ENCODE measurements around the gene EXD1. TPM values are rescaled to one million over a fixed set of nuclear protein-coding genes. Genes with fewer than 3 reads are reported as not detected.

The EXD1 gene
- polyA plus RNA-seq, 1 donor from 2014 or later = not detected

- Histone ChIP-seq H3K27me3 (ENCODE audit: insufficient read depth, low read depth, low read length) (no peaks in the 10 kb centered on the region), H4K20me1 (ENCODE audit: insufficient read depth) (no peaks in the 10 kb centered on the region)
Measured at GRCh38 chr15:41241221-41241964, 10.8 kb upstream of the EXD1 start.

GRCh38 chr15:41238100-41238499 lies 7.5 kb upstream of the EXD1 start:
- H3K79me2 ChIP-seq (replicated peaks; ENCODE audit: insufficient read depth, low read length) = peaks cover 11% of the 10 kb centered on the region
- H3K27me3 ChIP-seq (ENCODE audit: insufficient read depth, low read depth, low read length) = no peaks in the 10 kb centered on the region
- H3K36me3 ChIP-seq (ENCODE audit: insufficient read depth, low read length) = peaks cover 4% of the 10 kb centered on the region
- H3K9ac ChIP-seq (ENCODE audit: low read length) = no peak overlapping the region
- H2AFZ ChIP-seq (ENCODE audit: low read depth, low read length) = no peak overlapping the region
- TF ChIP-seq POLR2AphosphoS5 (IDR thresholded peaks at IDR 0.05) (no peak), MXI1 (conservative IDR thresholded peaks at IDR 0.05; ENCODE audit: poor library complexity, severe bottlenecking) (no peak), EZH2 (IDR thresholded peaks at IDR 0.05; ENCODE audit: borderline replicate concordance, insufficient read depth, low read length, poor library complexity, severe bottlenecking) (no peak), RAD21 (conservative IDR thresholded peaks at IDR 0.05) (no peak), TAF1 (IDR thresholded peaks at IDR 0.05; ENCODE audit: low read depth) (no peak), SMC3 (conservative IDR thresholded peaks at IDR 0.05; ENCODE audit: poor library complexity) (no peak), EP300 (conservative IDR thresholded peaks at IDR 0.05; ENCODE audit: poor library complexity, severe bottlenecking) (no peak)
- TF ChIP-seq, protein P1, sequence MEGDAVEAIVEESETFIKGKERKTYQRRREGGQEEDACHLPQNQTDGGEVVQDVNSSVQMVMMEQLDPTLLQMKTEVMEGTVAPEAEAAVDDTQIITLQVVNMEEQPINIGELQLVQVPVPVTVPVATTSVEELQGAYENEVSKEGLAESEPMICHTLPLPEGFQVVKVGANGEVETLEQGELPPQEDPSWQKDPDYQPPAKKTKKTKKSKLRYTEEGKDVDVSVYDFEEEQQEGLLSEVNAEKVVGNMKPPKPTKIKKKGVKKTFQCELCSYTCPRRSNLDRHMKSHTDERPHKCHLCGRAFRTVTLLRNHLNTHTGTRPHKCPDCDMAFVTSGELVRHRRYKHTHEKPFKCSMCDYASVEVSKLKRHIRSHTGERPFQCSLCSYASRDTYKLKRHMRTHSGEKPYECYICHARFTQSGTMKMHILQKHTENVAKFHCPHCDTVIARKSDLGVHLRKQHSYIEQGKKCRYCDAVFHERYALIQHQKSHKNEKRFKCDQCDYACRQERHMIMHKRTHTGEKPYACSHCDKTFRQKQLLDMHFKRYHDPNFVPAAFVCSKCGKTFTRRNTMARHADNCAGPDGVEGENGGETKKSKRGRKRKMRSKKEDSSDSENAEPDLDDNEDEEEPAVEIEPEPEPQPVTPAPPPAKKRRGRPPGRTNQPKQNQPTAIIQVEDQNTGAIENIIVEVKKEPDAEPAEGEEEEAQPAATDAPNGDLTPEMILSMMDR (IDR thresholded peaks at IDR 0.05; ENCODE audit: poor library complexity, severe bottlenecking) = no peak
- TF ChIP-seq, protein P2, sequence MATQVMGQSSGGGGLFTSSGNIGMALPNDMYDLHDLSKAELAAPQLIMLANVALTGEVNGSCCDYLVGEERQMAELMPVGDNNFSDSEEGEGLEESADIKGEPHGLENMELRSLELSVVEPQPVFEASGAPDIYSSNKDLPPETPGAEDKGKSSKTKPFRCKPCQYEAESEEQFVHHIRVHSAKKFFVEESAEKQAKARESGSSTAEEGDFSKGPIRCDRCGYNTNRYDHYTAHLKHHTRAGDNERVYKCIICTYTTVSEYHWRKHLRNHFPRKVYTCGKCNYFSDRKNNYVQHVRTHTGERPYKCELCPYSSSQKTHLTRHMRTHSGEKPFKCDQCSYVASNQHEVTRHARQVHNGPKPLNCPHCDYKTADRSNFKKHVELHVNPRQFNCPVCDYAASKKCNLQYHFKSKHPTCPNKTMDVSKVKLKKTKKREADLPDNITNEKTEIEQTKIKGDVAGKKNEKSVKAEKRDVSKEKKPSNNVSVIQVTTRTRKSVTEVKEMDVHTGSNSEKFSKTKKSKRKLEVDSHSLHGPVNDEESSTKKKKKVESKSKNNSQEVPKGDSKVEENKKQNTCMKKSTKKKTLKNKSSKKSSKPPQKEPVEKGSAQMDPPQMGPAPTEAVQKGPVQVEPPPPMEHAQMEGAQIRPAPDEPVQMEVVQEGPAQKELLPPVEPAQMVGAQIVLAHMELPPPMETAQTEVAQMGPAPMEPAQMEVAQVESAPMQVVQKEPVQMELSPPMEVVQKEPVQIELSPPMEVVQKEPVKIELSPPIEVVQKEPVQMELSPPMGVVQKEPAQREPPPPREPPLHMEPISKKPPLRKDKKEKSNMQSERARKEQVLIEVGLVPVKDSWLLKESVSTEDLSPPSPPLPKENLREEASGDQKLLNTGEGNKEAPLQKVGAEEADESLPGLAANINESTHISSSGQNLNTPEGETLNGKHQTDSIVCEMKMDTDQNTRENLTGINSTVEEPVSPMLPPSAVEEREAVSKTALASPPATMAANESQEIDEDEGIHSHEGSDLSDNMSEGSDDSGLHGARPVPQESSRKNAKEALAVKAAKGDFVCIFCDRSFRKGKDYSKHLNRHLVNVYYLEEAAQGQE (IDR thresholded peaks at IDR 0.05; ENCODE audit: borderline replicate concordance) = no peak
- H3K9me3 ChIP-seq (ENCODE audit: low read length) = no peaks in the 10 kb centered on the region
- H3F3A ChIP-seq (ENCODE audit: insufficient read depth, low read length, poor library complexity, severe bottlenecking) = no peaks in the 10 kb centered on the region
- H4K20me1 ChIP-seq (ENCODE audit: insufficient read depth) = no peaks in the 10 kb centered on the region
- no peak overlapping the region for H3K27ac ChIP-seq (ENCODE audit: low read length)
- no peak overlapping the region for H3K4me3 ChIP-seq (ENCODE audit: low read length)
- H3K9me2 ChIP-seq (ENCODE audit: insufficient read depth, low read length) = no peaks in the 10 kb centered on the region
- H3K4me2 ChIP-seq (ENCODE audit: low read length) = no peak overlapping the region

More at GRCh38 chr15:41241221-41241964, 10.8 kb upstream of the EXD1 start:
- H3K9ac ChIP-seq (ENCODE audit: low read length) = no peak overlapping the region
- no peaks in the 10 kb centered on the region for H3F3A ChIP-seq (ENCODE audit: insufficient read depth, low read length, poor library complexity, severe bottlenecking)
- no peaks in the 10 kb centered on the region for H3K9me2 ChIP-seq (ENCODE audit: insufficient read depth, low read length)
- H3K4me2 ChIP-seq (ENCODE audit: low read length) = no peak overlapping the region
- TF ChIP-seq, protein P1 (IDR thresholded peaks at IDR 0.05; ENCODE audit: poor library complexity, severe bottlenecking) = no peak
- TF ChIP-seq TAF1 (IDR thresholded peaks at IDR 0.05; ENCODE audit: low read depth) = no peak
- TF ChIP-seq POLR2AphosphoS5 (IDR thresholded peaks at IDR 0.05) = no peak
- TF ChIP-seq RAD21 (conservative IDR thresholded peaks at IDR 0.05) = no peak
- TF ChIP-seq EZH2 (IDR thresholded peaks at IDR 0.05; ENCODE audit: borderline replicate concordance, insufficient read depth, low read length, poor library complexity, severe bottlenecking) = no peak
- H3K79me2 ChIP-seq (replicated peaks; ENCODE audit: insufficient read depth, low read length) = no peaks in the 10 kb centered on the region
- no peaks in the 10 kb centered on the region for H3K9me3 ChIP-seq (ENCODE audit: low read length)
- H3K36me3 ChIP-seq (ENCODE audit: insufficient read depth, low read length) = peaks cover 4% of the 10 kb centered on the region
- H3K4me3 ChIP-seq (ENCODE audit: low read length) = no peak overlapping the region
- no peak overlapping the region for H3K27ac ChIP-seq (ENCODE audit: low read length)
- H2AFZ ChIP-seq (ENCODE audit: low read depth, low read length) = no peak overlapping the region
